Endothelial cell of umbilical vein (primary cell): Measurements from ENCODE around the gene CRY1. TPM values are rescaled to one million over a fixed set of nuclear protein-coding genes. Genes with fewer than 3 reads are reported as not detected.

Experiments
- BruUV-seq: library from RNA; stranded (reverse); fragments of 400-500 nt; replicated peaks from 2 replicates; lab custom pipeline; 2021; lab: Mats Ljungman, UMichigan
- CTCF ChIA-PET: fragments of 300-600, 350-600 bp; sonication (Branson Sonifier 250); formaldehyde crosslinking; loops from one replicate; lab custom pipeline; 2021; ENCODE audit warnings: antibody characterized with exemption, inconsistent platforms; lab: Charles Lee
- POLR2A ChIA-PET: fragments of 300-600, 350-600 bp; sonication (Branson Sonifier 250); formaldehyde crosslinking; loops from one replicate; lab custom pipeline; 2021; ENCODE audit warnings: antibody characterized with exemption, inconsistent platforms; lab: Charles Lee
- DNase-seq: peaks from one replicate; pipeline ENCODE4 v3.0.0-alpha.2; 2011; ENCODE audit warnings: low read depth, low spot score
- FAIRE-seq: peaks from 2 replicates; lab custom pipeline; 2011; peaks lifted over from hg19 to GRCh38; lab: Jason Lieb, UNC
- H2AFZ ChIP-seq: 2 replicates; pipeline ENCODE4 v1.6.0; 2012; ENCODE audit warnings: low read depth, low read length, control low read depth, inconsistent platforms
- H3K27ac ChIP-seq: 2 replicates; pipeline ENCODE4 v1.5.1; 2011; ENCODE audit warnings: low read depth, mild to moderate bottlenecking, control low read depth, low read length, moderate library complexity; ENCODE audit not compliant: insufficient read depth
- H3K27me3 ChIP-seq, 2 experiments: 2 replicates each; pipeline versions ENCODE4 v1.6.0 to v1.6.1; 2011; ENCODE audit warnings: low read length in 2 of 2, mixed read lengths in 1 of 2; ENCODE audit not compliant: control insufficient read depth in 2 of 2, insufficient read depth in 2 of 2
- H3K36me3 ChIP-seq, 2 experiments: 2 replicates in 1 of 2; 3 replicates in 1 of 2; pipeline ENCODE4 v1.5.1; 2011; ENCODE audit warnings: low read length in 2 of 2, mild to moderate bottlenecking in 1 of 2, moderate library complexity in 1 of 2; ENCODE audit not compliant: control insufficient read depth in 2 of 2, insufficient read depth in 2 of 2; ENCODE audit errors: extremely low read depth in 1 of 2
- H3K4me1 ChIP-seq: 3 replicates; pipeline ENCODE4 v1.5.1; 2011; ENCODE audit warnings: mild to moderate bottlenecking, low read length; ENCODE audit not compliant: control insufficient read depth, insufficient read depth; ENCODE audit errors: extremely low read depth
- H3K4me2 ChIP-seq: 2 replicates; pipeline ENCODE4 v1.6.1; 2011; ENCODE audit warnings: low read length, control low read depth, mixed read lengths; ENCODE audit not compliant: insufficient read depth
- H3K4me3 ChIP-seq, 3 experiments: fragments of 200-600 bp in 1 of 3; sonication (generic), shearing (Covaris generic) in 1 of 3; replicated peaks in 1 of 3; 2 replicates each; pipeline ENCODE4 v1.5.1; 2011 to 2016; ENCODE audit warnings: control low read depth in 3 of 3, low read length in 3 of 3, mild to moderate bottlenecking in 2 of 3, inconsistent platforms in 1 of 3, low read depth in 1 of 3, moderate library complexity in 1 of 3; ENCODE audit not compliant: insufficient read depth in 1 of 3
- H3K79me2 ChIP-seq: 2 replicates; pipeline ENCODE4 v1.6.0; 2012; ENCODE audit warnings: low read length, inconsistent platforms; ENCODE audit not compliant: control insufficient read depth, insufficient read depth
- H3K9ac ChIP-seq: replicated peaks from 2 replicates; pipeline ENCODE3; 2011; ENCODE audit warnings: low read length, control low read depth; ENCODE audit not compliant: insufficient read depth; ENCODE audit errors: extremely low read depth
- H3K9me1 ChIP-seq: replicated peaks from 3 replicates; pipeline ENCODE4 v1.6.0; 2011; ENCODE audit warnings: mild to moderate bottlenecking, low read length; ENCODE audit not compliant: control insufficient read depth, insufficient read depth; ENCODE audit errors: extremely low read depth
- H3K9me3 ChIP-seq: replicated peaks from 2 replicates; pipeline ENCODE4 v1.5.1; 2012; ENCODE audit warnings: low read length, inconsistent platforms; ENCODE audit not compliant: control insufficient read depth, insufficient read depth
- H4K20me1 ChIP-seq: replicated peaks from 2 replicates; pipeline ENCODE3; 2011; ENCODE audit warnings: mild to moderate bottlenecking, low read length; ENCODE audit not compliant: control insufficient read depth, insufficient read depth; ENCODE audit errors: extremely low read depth
- CTCF ChIP-seq, 2 donors: IDR thresholded peaks; 1 replicate in 1 of 2; 2 replicates in 1 of 2; pipeline ENCODE4 v1.5.1; 2011; ENCODE audit warnings: low read length in 2 of 2, mild to moderate bottlenecking in 2 of 2, moderate library complexity in 2 of 2, control low read depth in 1 of 2, inconsistent platforms in 1 of 2, low read depth in 1 of 2; ENCODE audit not compliant: insufficient read depth in 1 of 2; ENCODE audit errors: extremely low read depth in 1 of 2
- JUN ChIP-seq: IDR thresholded peaks from 2 replicates; pipeline ENCODE4 v1.6.1; 2011; ENCODE audit warnings: borderline replicate concordance, low read depth; ENCODE audit not compliant: insufficient read length, insufficient read depth
- dilution Hi-C: fragments of 300-500 bp; cut with MboI; formaldehyde crosslinking; loops from one replicate; pipeline ENCODE4 v1.15.0; 2019; ENCODE audit warnings: low sequenced_read_pairs; ENCODE audit not compliant: extremely low pct_ligation_motif_present
- intact Hi-C: fragments of 100-400 bp; cut with micrococcal nuclease; formaldehyde crosslinking; loops from one replicate; pipeline ENCODE4 v1.10.0; 2022
- polyA plus RNA-seq, 4 experiments: library from polyadenylated mRNA; depleted of rRNA in 3 of 4; stranded (reverse) in 3 of 4; unstranded in 1 of 4; fragments of >200 nt; gene quantifications; 2 replicates each; pipeline versions ENCODE4 v1.2.1 to v1.2.3, GENCODE V29; 2011 to 2012; ENCODE audit warnings: missing spikeins in 1 of 4
- total RNA-seq: library from RNA; stranded (reverse); gene quantifications from 2 replicates; pipeline ENCODE4 v1.2.3, GENCODE V29; 2021

Gene CRY1
- total and polyA plus RNA-seq, 2 donors (not counting 3 experiments of a cell fraction or from before 2014, with no cell fraction given): 11.4 to 21.0 TPM

- no peaks in the 10 kb centered on the region for H3K79me2 ChIP-seq
- no peak overlapping the region for H3K9ac ChIP-seq
- CTCF ChIA-PET: interaction anchor here (0.6 to 8.1 kb wide), 56 partner anchors 10 to 755 kb away, joined by 3 to 296 read pairs (median 5); no protein-coding TSS in a partner anchor
- H3K9me3 ChIP-seq: no peaks in the 10 kb centered on the region
- FAIRE-seq: peak; percentile 82
- H4K20me1 ChIP-seq: no peaks in the 10 kb centered on the region
- H3K9me1 ChIP-seq: no peaks in the 10 kb centered on the region
- H2AFZ ChIP-seq: peak overlapping the region; percentile 70
- no peak overlapping the region for H3K27ac ChIP-seq
- no peaks in the 10 kb centered on the region for H3K36me3 ChIP-seq
- POLR2A ChIA-PET: no interaction called here
- peak; percentile 65 for DNase-seq
- dilution Hi-C loops (loop anchor here (25.0 kb wide), 1 partner anchor 480 kb away; no protein-coding TSS in a partner anchor), intact Hi-C loops (loop anchor here (1.0 to 5.0 kb wide), 4 partner anchors 187 to 545 kb away; a partner anchor contains a TSS)
- TF ChIP-seq JUN (no peak), CTCF (IDR thresholded peaks at IDR 0.05; ENCODE audit: extremely low read depth in 1 of 2, insufficient read depth in 1 of 2, low read depth in 1 of 2, low read length in 2 of 2) (peak; percentile 68 to 76)
- H3K27me3 ChIP-seq: peaks cover 0 to 2% of the 10 kb centered on the region in 2 experiments
- BruUV-seq: no TSS peak
- no peaks in the 10 kb centered on the region for H3K4me1 ChIP-seq
- H3K4me2 ChIP-seq: no peak overlapping the region
- no peak overlapping the region for H3K4me3 ChIP-seq
Observed at GRCh38 chr12:107131832-107132616, 38.7 kb upstream of the CRY1 start.
